HepG2 (cell line): ENCODE data around the gene TIMM10. TPM values are rescaled to one million over a fixed set of nuclear protein-coding genes. Genes with fewer than 3 reads are reported as not detected.

Source experiments
- ARID2 ChIP-seq: sonication (generic); formaldehyde crosslinking; IDR thresholded peaks from 2 replicates; pipeline ENCODE4 v1.8.1; 2022; ENCODE audit warnings: mild to moderate bottlenecking, missing genetic modification reagents, borderline replicate concordance
- ARNT2 ChIP-seq: sonication (generic); formaldehyde crosslinking; IDR thresholded peaks from 2 replicates; pipeline ENCODE4 v1.8.0; 2022; ENCODE audit warnings: mild to moderate bottlenecking, low read depth, missing genetic modification reagents, moderate library complexity
- ARNTL ChIP-seq: sonication (generic); formaldehyde crosslinking; IDR thresholded peaks from 2 replicates; pipeline ENCODE4 v1.4.0; 2020; ENCODE audit warnings: mild to moderate bottlenecking, missing genetic modification reagents
- CEBPG ChIP-seq: IDR thresholded peaks from 2 replicates; pipeline ENCODE4 v1.6.1; 2016
- CHD4 ChIP-seq: fragments of 200-600 bp; sonication (generic); IDR thresholded peaks from 2 replicates; pipeline ENCODE4 v1.7.0; 2017; ENCODE audit warnings: mild to moderate bottlenecking, low read length, borderline replicate concordance
- ELF1 ChIP-seq: sonication (generic); formaldehyde crosslinking; IDR thresholded peaks from 2 replicates; pipeline ENCODE4 v1.4.0; 2020; ENCODE audit warnings: missing genetic modification reagents
- HOXA5 ChIP-seq: sonication (generic); formaldehyde crosslinking; IDR thresholded peaks from 2 replicates; pipeline ENCODE4 v1.4.0; 2020; ENCODE audit warnings: missing genetic modification reagents
- KDM6A ChIP-seq: IDR thresholded peaks from 2 replicates; pipeline ENCODE4 v1.6.1; 2016; ENCODE audit warnings: low read depth
- NCOR1 ChIP-seq: fragments of 200-600 bp; sonication (generic); IDR thresholded peaks from 2 replicates; pipeline ENCODE4 v1.7.0; 2017; ENCODE audit warnings: antibody characterized with exemption, low read length, borderline replicate concordance
- NRL ChIP-seq: sonication (generic); formaldehyde crosslinking; IDR thresholded peaks from 2 replicates; pipeline ENCODE4 v1.5.0; 2020; ENCODE audit warnings: missing genetic modification reagents, mild to moderate bottlenecking, moderate library complexity, borderline replicate concordance
- SMC3 ChIP-seq: IDR thresholded peaks from 2 replicates; pipeline ENCODE4 v1.6.1; 2011; ENCODE audit warnings: low read length, improper control_type of control experiment
- THAP11 ChIP-seq: IDR thresholded peaks from 2 replicates; pipeline ENCODE4 v1.6.1; 2016; ENCODE audit warnings: missing biosample characterization, missing genetic modification reagents
- THYN1 ChIP-seq: sonication (generic); formaldehyde crosslinking; IDR thresholded peaks from 2 replicates; pipeline ENCODE4 v1.8.1; 2023; ENCODE audit warnings: low read depth, mild to moderate bottlenecking, moderate library complexity, missing genetic modification reagents, borderline replicate concordance
- ZMYM3 ChIP-seq: sonication (generic); formaldehyde crosslinking; IDR thresholded peaks from 2 replicates; pipeline ENCODE4 v1.5.1; 2020; ENCODE audit warnings: mild to moderate bottlenecking, missing genetic modification reagents
- ZMYM4 ChIP-seq: sonication (generic); formaldehyde crosslinking; IDR thresholded peaks from 2 replicates; pipeline ENCODE4 v1.8.1; 2023; ENCODE audit warnings: mild to moderate bottlenecking, missing genetic modification reagents
- ZNF124 ChIP-seq: sonication (generic); formaldehyde crosslinking; IDR thresholded peaks from 2 replicates; pipeline ENCODE4 v1.4.0; 2020; ENCODE audit warnings: missing genetic modification reagents
- ZNF629 ChIP-seq: sonication (generic); formaldehyde crosslinking; conservative IDR thresholded peaks from 2 replicates; pipeline ENCODE4 v1.5.0; 2020; ENCODE audit warnings: missing genetic modification reagents
- ZNF652 ChIP-seq: IDR thresholded peaks from 2 replicates; pipeline ENCODE4 v1.6.1; 2016; ENCODE audit warnings: low read depth, borderline replicate concordance
- ZNF724P ChIP-seq: sonication (generic); formaldehyde crosslinking; IDR thresholded peaks from 2 replicates; pipeline ENCODE4 v1.8.0; 2022; ENCODE audit warnings: missing genetic modification reagents, borderline replicate concordance
- ZNF747 ChIP-seq: sonication (generic); formaldehyde crosslinking; IDR thresholded peaks from 2 replicates; pipeline ENCODE4 v1.8.1; 2023; ENCODE audit warnings: missing genetic modification reagents, mild to moderate bottlenecking, borderline replicate concordance
- ZNF766 ChIP-seq: sonication (generic); formaldehyde crosslinking; IDR thresholded peaks from 2 replicates; pipeline ENCODE4 v1.5.0; 2020; ENCODE audit warnings: missing genetic modification reagents, borderline replicate concordance
- ZSCAN20 ChIP-seq: sonication (generic); formaldehyde crosslinking; IDR thresholded peaks from 2 replicates; pipeline ENCODE4 v1.4.0; 2020; ENCODE audit warnings: missing genetic modification reagents, mild to moderate bottlenecking, borderline replicate concordance
- ZSCAN29 ChIP-seq: sonication (generic); formaldehyde crosslinking; conservative IDR thresholded peaks from 2 replicates; pipeline ENCODE4 v1.4.0; 2020; ENCODE audit warnings: mild to moderate bottlenecking, missing genetic modification reagents
- polyA plus RNA-seq, 8 experiments: library from polyadenylated mRNA; depleted of rRNA in 3 of 8; stranded (reverse) in 7 of 8; unstranded in 1 of 8; fragments of >200 nt; fragmentation: Illumina TruSeq in 4 of 8; extraction: Trizol in 4 of 8; gene quantifications; 2 replicates each; pipeline versions ENCODE4 v1.2.1 to v1.2.3, GENCODE V29; 2011 to 2016; ENCODE audit warnings: low read depth in 4 of 8, missing spikeins in 1 of 8, mixed read lengths in 1 of 8; ENCODE audit not compliant: insufficient read depth in 1 of 8
- total RNA-seq, 5 experiments: library from RNA; depleted of rRNA; stranded (reverse); fragments of >200 nt; fragmentation: Illumina TruSeq; extraction: Trizol; gene quantifications; 2 replicates each; pipeline ENCODE4 v1.2.3, GENCODE V29; 2016; ENCODE audit warnings: low read depth in 1 of 5
- TF ChIP-seq, protein P1 (sequence below): sonication (generic); formaldehyde crosslinking; IDR thresholded peaks from 2 replicates; pipeline ENCODE4 v1.8.1; 2023; ENCODE audit warnings: mild to moderate bottlenecking, inconsistent platforms, moderate library complexity, missing genetic modification reagents, borderline replicate concordance
- TF ChIP-seq, protein P2 (sequence below), 2 experiments: fragments of 450-650 bp in 1 of 2; sonication (generic) in 1 of 2; formaldehyde crosslinking; IDR thresholded peaks; 2 replicates each; pipeline versions ENCODE4 v1.5.0 to v1.8.0; 2020 to 2022; ENCODE audit warnings: mild to moderate bottlenecking in 1 of 2, missing genetic modification reagents in 1 of 2
- TF ChIP-seq, protein P3 (sequence below): sonication (generic); formaldehyde crosslinking; IDR thresholded peaks from 2 replicates; pipeline ENCODE4 v1.9.0; 2022; ENCODE audit warnings: low read depth, missing genetic modification reagents

The TIMM10 gene
- total and polyA plus RNA-seq, 2 of the 13 experiments (the other 11 are each of a cell fraction or from before 2014, with no cell fraction given): 67.8 to 82.2 TPM

DNA sequence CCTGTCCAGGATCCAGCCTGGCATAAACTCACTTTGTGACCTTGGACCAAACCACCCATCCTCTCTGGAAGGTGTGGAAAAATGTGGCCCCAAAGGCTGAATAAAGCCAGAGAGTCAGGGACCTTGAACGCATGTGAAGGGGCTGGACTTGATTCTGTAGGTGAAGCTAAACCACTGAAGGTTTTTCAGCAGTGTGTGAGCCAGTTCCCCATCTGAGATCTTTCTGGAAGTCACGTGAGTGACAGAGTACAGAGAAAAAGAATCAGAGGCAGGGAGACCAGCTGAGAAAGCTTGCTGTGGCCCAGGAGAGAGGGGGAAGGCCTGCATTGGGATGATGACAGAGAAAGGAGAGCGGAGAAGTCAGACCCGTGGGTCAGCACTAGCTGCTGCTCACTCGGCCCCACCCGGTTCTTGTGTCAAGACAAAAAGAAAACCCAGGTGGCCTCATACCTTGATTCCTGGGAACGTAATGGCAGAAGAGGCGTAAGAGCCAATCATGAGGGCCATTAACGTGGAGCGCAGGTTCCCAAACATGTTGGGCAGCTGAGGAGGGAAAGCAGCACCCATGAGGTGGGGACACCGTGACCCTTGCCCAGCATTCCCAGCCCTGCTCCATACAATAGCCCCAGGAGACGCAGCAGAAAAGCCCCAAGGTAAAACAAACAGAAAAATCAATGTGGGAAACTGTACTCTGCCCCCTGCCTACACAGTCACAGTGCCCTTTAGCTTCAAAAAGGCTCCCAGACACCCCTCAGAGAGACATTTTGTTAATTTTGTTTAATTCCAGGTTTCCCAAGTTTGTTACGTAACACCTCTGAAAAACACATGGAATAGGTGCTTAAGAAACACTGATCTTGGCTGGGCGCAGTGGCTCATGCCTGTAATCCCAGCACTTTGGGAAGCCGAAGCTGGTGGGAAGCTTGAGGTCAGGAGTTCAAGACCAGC is 33.0 kb downstream of the TIMM10 start (continued):
- peak; percentile 95 for TF ChIP-seq KDM6A (CRISPR knock-in tag)
- TF ChIP-seq ZSCAN29 (CRISPR knock-in tag): no peak
- no peak for TF ChIP-seq NRL (CRISPR knock-in tag)
- TF ChIP-seq ZNF766 (CRISPR knock-in tag): 0 out of 2 replicates have a peak, but pooled peaks have one; percentile 55
- no peak for TF ChIP-seq THYN1 (CRISPR knock-in tag)
- TF ChIP-seq ZNF629: peak; percentile 31; the same call in 1 of the 2 replicates
- TF ChIP-seq SMC3: 0 out of 2 replicates have a peak, but pooled peaks have one; percentile 2
- peak; percentile 85 for TF ChIP-seq ZMYM3
- TF ChIP-seq ELF1: 0 out of 2 replicates have a peak, but pooled peaks have one; percentile 25
- 0 out of 2 replicates have a peak, but pooled peaks have one; percentile 46 for TF ChIP-seq ZNF747 (CRISPR knock-in tag)
- no peak for TF ChIP-seq ARNT2 (CRISPR knock-in tag)
- TF ChIP-seq ZMYM4 (CRISPR knock-in tag): peak; percentile 56
- 0 out of 2 replicates have a peak, but pooled peaks have one; percentile 45 for TF ChIP-seq ARNTL (CRISPR knock-in tag)
- TF ChIP-seq HOXA5 (CRISPR knock-in tag): peak; percentile 18; the same call in 1 of the 2 replicates
- TF ChIP-seq CHD4: peak; percentile 71; the same call in 1 of the 2 replicates
- TF ChIP-seq, protein P1, sequence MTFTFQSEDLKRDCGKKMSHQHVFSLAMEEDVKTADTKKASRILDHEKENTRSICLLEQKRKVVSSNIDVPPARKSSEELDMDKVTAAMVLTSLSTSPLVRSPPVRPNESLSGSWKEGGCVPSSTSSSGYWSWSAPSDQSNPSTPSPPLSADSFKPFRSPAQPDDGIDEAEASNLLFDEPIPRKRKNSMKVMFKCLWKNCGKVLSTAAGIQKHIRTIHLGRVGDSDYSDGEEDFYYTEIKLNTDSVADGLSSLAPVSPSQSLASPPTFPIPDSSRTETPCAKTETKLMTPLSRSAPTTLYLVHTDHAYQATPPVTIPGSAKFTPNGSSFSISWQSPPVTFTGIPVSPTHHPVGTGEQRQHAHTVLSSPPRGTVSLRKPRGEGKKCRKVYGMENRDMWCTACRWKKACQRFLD (CRISPR knock-in tag): peak; percentile 52; the same call in 1 of the 2 replicates
- 0 out of 2 replicates have a peak, but pooled peaks have one; percentile 64 for TF ChIP-seq ARID2 (CRISPR knock-in tag)
- TF ChIP-seq, protein P2, sequence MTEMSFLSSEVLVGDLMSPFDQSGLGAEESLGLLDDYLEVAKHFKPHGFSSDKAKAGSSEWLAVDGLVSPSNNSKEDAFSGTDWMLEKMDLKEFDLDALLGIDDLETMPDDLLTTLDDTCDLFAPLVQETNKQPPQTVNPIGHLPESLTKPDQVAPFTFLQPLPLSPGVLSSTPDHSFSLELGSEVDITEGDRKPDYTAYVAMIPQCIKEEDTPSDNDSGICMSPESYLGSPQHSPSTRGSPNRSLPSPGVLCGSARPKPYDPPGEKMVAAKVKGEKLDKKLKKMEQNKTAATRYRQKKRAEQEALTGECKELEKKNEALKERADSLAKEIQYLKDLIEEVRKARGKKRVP (CRISPR knock-in tag; IDR thresholded peaks at IDR 0.05): peak in 1 of 2 experiments; percentile 68; a peak in 2 of 4 replicates
- peak; percentile 34; the same call in 1 of the 2 replicates for TF ChIP-seq ZNF652 (CRISPR knock-in tag)
- TF ChIP-seq, protein P3, sequence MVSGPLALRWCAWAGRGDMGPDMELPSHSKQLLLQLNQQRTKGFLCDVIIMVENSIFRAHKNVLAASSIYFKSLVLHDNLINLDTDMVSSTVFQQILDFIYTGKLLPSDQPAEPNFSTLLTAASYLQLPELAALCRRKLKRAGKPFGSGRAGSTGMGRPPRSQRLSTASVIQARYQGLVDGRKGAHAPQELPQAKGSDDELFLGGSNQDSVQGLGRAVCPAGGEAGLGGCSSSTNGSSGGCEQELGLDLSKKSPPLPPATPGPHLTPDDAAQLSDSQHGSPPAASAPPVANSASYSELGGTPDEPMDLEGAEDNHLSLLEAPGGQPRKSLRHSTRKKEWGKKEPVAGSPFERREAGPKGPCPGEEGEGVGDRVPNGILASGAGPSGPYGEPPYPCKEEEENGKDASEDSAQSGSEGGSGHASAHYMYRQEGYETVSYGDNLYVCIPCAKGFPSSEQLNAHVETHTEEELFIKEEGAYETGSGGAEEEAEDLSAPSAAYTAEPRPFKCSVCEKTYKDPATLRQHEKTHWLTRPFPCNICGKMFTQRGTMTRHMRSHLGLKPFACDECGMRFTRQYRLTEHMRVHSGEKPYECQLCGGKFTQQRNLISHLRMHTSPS: peak; percentile 39
- TF ChIP-seq CEBPG (CRISPR knock-in tag): peak; percentile 78
- peak; percentile 37; the same call in 1 of the 2 replicates for TF ChIP-seq THAP11 (CRISPR knock-in tag)
- TF ChIP-seq ZNF724P (CRISPR knock-in tag): no peak
- TF ChIP-seq ZSCAN20: no peak
- no peak for TF ChIP-seq ZNF124 (CRISPR knock-in tag)
- peak; percentile 94 for TF ChIP-seq NCOR1
